ENCODE data around the gene MACROD2.
"Not testable (repeated sequence)": the region's sequence is repeated elsewhere in the genome, so short reads cannot be mapped to it uniquely, and the experiment has no call there.

MACROD2 gene

DNA sequence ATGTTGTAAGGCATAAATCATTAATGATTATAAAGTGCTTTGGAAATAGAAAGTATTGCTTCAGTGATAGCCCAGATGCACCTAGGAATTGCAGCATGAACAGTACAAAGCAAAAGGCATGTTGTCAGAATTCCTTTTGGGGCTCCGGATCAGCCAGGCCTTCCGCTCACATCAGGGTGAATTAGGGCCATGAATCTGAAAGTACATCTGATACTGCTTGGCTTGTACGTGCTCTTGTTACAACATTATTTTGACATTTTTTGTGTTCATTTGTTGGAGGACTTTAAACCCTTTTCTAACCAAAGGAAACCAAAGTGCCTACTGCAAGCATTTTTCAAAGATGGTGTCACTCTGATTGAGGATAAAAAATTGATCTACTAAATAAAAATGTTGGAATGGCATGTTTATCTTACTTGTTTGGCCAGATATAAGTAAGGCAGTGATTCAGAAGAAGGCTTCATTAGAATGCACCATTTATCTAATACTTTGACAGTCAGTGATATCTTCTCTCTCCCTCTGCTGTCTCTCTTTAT lies 1347.7 kb downstream of the MACROD2 start:
- no peak for DNase-seq

- no peak for DNase-seq
These were observed 1350.0 kb downstream of the MACROD2 start for GRCh38 chr20:15345287-15345686.

- DNase-seq, result no peak
These were observed 1351.5 kb downstream of the MACROD2 start for GRCh38 chr20:15346657-15347280.

DNA sequence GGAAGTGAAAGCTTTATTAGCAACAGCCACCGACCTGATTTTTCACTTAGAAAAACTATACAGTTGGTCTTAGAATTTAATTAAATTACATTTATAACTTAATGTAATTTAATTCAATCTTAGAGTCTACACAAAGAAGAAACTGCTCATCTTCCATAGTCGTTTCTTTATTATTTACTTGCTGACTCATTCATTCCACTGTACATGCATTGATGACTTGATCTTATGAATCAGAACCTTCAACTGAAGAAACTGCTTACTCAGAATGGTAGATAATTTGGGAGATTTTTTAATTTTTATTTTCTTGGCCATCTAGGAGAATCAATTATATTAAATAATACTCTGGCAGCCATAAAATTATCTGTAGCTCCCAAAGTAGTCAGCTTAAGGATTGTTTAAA lies 1363.7 kb downstream of the MACROD2 start:
- DNase-seq, result no peak

DNA sequence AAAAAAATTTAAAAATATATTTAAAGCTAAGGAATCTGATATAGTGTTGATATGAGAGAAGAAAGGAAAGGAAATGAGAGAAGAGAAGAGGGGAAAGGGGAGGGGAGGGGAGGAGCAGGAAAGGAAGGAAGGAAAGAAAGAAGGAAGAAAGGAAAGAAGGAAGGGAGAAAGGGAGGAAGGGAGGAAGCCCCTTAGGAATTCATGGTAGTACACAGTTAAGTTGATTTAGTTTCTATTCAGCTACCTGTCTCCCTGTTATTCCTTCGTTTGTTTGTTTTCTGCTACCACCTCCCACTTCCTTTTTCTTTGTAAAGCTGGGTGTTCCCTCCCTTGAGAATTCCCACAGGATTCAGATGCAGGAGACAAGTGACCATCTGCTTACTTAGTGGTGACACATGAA lies 1367.5 kb downstream of the MACROD2 start:
- DNase-seq, result no peak

- DNase-seq, result no peak
These were observed 1369.5 kb downstream of the MACROD2 start for GRCh38 chr20:15364781-15365180.

DNA sequence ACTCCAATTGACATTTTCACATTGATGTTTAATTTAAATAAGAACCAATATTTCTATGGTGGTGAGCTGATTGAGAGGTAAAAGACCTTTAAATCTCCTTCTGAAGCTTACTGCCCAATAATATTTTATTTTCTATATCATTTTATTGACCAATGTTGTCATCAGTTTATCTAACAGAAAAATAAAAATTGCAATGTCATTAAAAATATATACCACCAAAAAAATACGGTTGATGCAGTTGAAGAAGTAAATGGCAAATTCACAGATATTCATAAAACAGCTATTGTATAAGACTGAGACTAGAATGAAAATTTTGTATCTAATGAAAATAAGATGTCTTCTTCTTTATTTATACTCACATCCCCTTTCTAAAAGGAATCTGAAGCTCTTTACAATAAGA lies 1375.1 kb downstream of the MACROD2 start:
- no peak for DNase-seq

DNA sequence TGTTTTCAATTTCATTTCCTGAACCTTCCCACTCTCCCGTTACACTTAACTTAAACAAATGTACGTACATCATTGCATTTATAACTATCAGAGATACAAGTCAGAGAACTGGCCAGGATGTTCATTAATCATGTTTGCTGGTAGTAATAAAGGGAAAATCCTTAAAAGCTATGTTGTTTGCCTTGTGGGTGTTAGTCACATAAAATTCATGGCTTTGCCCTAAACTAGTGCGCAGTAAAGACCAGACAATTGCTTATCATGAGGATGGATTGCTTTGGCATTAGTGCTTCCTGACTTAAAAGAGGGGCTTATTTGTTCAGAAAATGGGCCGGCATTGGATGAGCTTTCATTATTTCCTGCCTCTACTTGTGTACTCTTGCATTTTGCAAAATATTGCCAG lies 1379.4 kb downstream of the MACROD2 start:
- DNase-seq, result no peak

DNA sequence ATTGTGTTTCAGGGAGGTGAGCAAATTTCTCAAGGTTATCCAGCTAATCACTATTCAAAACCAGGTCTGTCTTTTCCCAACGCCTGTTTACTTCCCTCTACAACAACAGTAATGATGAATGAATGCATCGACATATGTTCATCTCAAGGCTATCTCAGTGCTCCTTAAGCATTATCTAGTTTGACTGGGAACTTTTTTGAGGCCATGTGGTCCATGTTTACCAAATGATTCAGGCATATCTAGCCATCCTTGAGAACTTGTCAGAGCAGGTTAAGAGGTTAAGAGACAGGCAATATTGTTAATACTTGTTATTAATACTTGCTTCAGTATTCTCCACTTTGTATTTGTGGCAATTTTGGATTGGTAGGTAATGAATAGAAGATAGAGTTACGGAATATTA lies 1380.5 kb downstream of the MACROD2 start:
- no peak for DNase-seq

- DNase-seq, result not testable (repeated sequence)
These were observed 1382.3 kb downstream of the MACROD2 start for GRCh38 chr20:15377603-15378002.

- no peak for DNase-seq
These were observed 1382.8 kb downstream of the MACROD2 start for GRCh38 chr20:15378151-15378550.

DNA sequence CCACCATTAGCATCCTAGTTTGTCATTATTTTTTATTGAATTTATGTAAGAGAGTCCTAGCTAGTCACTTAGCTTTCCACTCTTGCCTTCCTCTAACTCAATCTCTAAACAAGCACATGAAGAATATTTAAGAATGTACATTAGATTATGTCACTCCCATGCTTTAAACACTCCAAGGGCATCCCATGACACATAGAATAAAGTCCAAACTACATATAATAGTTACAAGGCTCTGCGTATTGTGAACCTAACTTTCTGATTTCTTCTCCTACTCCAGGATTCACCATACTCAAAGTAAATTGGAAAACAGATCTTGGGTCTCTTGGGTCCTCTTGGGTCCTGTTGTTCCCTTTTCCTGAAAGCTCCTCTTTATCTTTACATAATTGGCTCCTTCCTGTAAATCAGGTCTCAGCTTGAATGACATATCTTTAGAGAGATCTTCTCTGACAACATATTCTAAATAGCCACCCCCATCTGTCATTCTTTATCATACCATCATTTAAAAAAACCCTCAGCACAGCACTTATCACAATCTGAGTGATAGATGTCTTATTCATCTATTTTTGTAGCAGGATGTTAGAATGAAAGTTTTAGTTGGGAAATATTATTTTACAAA lies 1384.5 kb downstream of the MACROD2 start:
- no peak for DNase-seq

GRCh38 chr20:15380770-15381169 lies 1385.5 kb downstream of the MACROD2 start:
- DNase-seq, result no peak

- DNase-seq, result no peak
These were observed 1391.9 kb downstream of the MACROD2 start for GRCh38 chr20:15387228-15387627.

DNA sequence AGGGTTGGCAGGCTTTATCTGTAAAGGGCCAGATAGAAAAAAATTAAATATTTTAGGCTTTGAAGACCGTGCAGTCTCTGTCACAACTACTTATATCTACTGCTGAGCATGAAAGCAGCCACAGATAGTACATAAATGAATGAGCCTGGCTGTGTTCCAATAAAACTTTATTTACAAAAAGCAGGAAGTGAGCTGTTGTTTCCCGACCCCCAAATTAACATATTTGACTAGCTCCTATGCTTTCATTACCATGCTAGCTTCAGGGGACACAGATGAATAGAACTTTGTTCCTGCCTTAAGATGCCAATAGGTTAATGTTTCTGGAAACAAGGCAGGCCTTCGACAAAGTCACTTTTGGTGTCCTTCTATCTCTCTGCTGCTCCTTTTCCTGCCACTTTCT lies 1400.1 kb downstream of the MACROD2 start:
- no peak for DNase-seq

GRCh38 chr20:15396026-15396425 lies 1400.7 kb downstream of the MACROD2 start:
- DNase-seq, result no peak

DNA sequence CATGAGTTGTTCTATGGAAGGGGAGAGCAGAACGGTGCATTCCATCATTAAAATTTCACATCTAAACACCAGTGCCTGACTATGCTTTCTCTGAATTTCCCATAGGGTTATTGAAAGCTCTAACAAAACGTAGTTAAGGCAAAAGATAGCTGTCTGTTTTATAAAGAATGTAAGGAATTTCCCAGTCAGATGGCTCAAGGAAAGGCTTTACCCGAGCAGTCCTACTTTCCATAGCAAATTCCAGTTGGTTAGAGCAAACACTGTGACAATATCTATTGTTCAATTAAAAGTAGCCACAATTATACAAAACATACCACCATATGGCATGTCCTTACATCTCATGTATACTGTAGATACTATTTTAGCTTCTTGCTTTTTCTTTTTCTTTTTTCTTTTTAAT lies 1401.6 kb downstream of the MACROD2 start:
- DNase-seq, result no peak

- DNase-seq, result no peak
These were observed 1404.5 kb downstream of the MACROD2 start for GRCh38 chr20:15399781-15400180.

DNA sequence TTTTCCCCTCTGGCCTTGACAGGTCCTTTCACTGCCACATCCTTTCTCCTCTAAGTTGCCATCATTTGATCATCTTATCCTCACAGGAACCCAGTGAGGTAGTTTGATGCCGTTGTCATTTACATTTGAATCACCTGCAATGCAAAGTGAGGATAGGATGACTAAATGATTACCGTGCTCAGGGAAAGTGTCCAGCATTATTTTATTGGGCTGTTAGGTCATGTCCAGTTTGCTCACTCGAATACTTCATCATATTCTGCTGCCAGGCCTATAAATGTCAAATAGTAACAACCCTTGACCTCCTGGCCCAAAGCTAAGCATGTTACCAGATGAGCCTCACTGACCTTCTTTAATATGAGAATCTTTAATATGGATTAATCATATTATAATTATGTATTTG lies 1410.8 kb downstream of the MACROD2 start:
- no peak for DNase-seq

GRCh38 chr20:15411781-15412180 lies 1416.5 kb downstream of the MACROD2 start:
- no peak for DNase-seq

DNA sequence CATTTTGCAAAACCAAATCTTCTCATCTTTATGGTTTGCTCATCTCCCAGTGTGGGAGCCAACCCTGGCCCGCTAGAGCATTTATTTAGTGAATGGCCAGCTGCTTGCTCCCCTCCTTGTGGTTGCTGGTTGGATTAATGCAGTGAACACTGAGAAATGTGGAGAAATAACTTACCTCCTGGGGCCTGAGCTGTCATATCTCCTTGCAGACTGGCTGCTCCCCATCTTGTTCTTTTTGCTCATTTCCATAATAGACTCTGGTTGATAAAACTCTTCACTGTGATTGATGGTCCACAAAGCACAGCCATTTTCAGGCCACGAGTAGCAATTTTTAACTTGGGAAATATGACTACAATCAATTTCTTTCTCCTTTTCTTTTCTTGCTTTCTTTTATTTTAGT lies 1420.6 kb downstream of the MACROD2 start:
- no peak for DNase-seq

DNA sequence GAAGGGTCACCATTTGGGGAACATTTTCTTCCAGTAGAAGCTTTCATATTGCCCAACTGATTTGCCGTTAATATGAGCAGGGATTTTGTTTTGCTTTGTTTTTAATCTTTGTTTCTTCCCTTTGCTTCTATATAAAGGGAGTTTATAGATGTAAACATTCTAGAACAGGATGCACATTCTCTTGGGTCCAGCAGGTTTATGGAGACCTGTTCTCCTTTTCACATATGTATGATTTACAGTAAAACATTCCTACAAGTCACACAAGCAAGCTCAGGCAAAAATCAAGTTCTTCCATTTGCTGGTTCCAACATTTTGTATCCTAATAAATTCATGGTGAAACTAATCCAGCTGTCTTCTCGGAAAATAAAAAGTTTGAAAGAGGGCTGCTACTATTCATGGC lies 1424.5 kb downstream of the MACROD2 start:
- DNase-seq, result no peak

DNA sequence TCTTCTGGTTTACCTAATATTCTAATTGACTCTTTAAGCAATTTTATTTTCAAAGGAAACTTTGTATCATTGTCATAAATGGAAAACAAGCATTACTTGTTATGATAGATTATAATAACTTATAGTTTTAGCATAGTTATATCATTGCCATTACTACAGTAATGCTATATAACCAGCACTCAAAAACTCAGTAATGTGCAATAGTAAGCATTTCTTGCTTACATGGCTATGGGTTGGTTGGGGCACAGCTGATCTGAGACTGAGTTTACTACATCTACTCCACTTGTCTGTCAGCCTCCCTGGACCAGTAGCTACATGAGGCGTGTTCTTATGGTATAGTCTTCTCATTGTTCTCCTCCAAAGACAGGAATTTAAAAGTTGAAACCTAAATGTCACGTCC lies 1427.7 kb downstream of the MACROD2 start:
- DNase-seq, result no peak

DNA sequence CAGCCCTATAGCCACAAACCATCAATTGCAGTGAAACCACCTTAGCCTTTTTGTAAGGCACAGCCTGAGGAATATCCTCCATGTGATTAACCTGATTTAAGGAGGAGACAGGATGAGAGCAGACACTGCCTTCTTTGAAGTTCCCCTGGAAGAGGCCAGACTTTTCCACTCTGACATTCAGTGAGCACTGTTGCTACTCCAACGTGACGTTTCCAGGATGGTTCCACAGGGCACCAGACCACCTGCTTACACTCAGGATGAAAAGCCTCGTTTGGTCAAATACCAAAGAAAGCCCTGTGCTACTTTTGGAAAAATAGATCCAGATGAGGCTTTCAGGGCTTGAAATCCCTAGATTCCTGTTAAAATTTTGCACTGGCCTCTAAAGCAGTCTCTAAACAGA lies 1444.2 kb downstream of the MACROD2 start:
- DNase-seq, result no peak
